Measurements from ENCODE around the gene LITAF. TPM values are rescaled to one million over a fixed set of nuclear protein-coding genes. Genes with fewer than 3 reads are reported as not detected.

LITAF gene
- total RNA-seq, 1 experiment from 2014 or later: 244 TPM

GRCh38 chr16:11554053-11554452 lies 32.7 kb downstream of the LITAF start:
- BruUV-seq (replicated peaks): no TSS peak

GRCh38 chr16:11553371-11553770 lies 33.3 kb downstream of the LITAF start:
- no TSS peak for BruUV-seq (replicated peaks)
- Histone ChIP-seq H3F3A (ENCODE audit: insufficient read depth, low read depth) (peaks cover 20% of the 10 kb centered on the region), H4K20me1 (ENCODE audit: insufficient read depth) (no peaks in the 10 kb centered on the region; the same call in 1 of the 2 replicates), H3K27ac (no peak overlapping the region), H3K4me1 (replicated peaks; ENCODE audit: insufficient read depth) (no peaks in the 10 kb centered on the region), H3K4me2 (no peak overlapping the region), H3K9me2 (ENCODE audit: insufficient read depth) (no peaks in the 10 kb centered on the region), H3K9me3 (ENCODE audit: insufficient read depth, low read depth) (peaks cover 6% of the 10 kb centered on the region; the same call in 1 of the 2 replicates), H3K27me3 (ENCODE audit: insufficient read depth, low read depth) (no peaks in the 10 kb centered on the region), H3K4me3 (no peak overlapping the region), H2AFZ (no peak overlapping the region), H3K79me2 (ENCODE audit: low read depth) (peaks cover 7% of the 10 kb centered on the region), H3K36me3 (ENCODE audit: low read depth) (peaks cover 53% of the 10 kb centered on the region)
- CTCF ChIA-PET: no interaction called here
- TF ChIP-seq EZH2 (IDR thresholded peaks at IDR 0.05; ENCODE audit: low read depth): no peak
- TF ChIP-seq CTCF (conservative IDR thresholded peaks at IDR 0.05): no peak
- POLR2A ChIA-PET (ENCODE audit: unreplicated experiment): no interaction called here
- no peak for DNase-seq
- intact Hi-C loops (cut with micrococcal nuclease; ENCODE audit: unreplicated experiment): no loop called here

More at GRCh38 chr16:11554053-11554452, 32.7 kb downstream of the LITAF start:
- H3K4me2 ChIP-seq: no peak overlapping the region
- TF ChIP-seq EZH2 (IDR thresholded peaks at IDR 0.05; ENCODE audit: low read depth): no peak
- TF ChIP-seq CTCF (conservative IDR thresholded peaks at IDR 0.05): no peak
- ChIA-PET POLR2A (ENCODE audit: unreplicated experiment) (no interaction called here), CTCF (no interaction called here)
- DNase-seq: no peak
- H2AFZ ChIP-seq: no peak overlapping the region
- peaks cover 14% of the 10 kb centered on the region for H3K79me2 ChIP-seq (ENCODE audit: low read depth)
- H3K9me2 ChIP-seq (ENCODE audit: insufficient read depth): no peaks in the 10 kb centered on the region
- no peak overlapping the region for H3K27ac ChIP-seq
- H3K36me3 ChIP-seq (ENCODE audit: low read depth): peaks cover 46% of the 10 kb centered on the region
- H3K4me1 ChIP-seq (replicated peaks; ENCODE audit: insufficient read depth): no peaks in the 10 kb centered on the region
- H4K20me1 ChIP-seq (ENCODE audit: insufficient read depth): peaks cover 1% of the 10 kb centered on the region; the same call in 1 of the 2 replicates
- H3F3A ChIP-seq (ENCODE audit: insufficient read depth, low read depth): peaks cover 17% of the 10 kb centered on the region
- intact Hi-C loops (cut with micrococcal nuclease; ENCODE audit: unreplicated experiment): no loop called here
- no peak overlapping the region for H3K4me3 ChIP-seq
- H3K9me3 ChIP-seq (ENCODE audit: insufficient read depth, low read depth): peaks cover 6% of the 10 kb centered on the region; the same call in 1 of the 2 replicates
- H3K27me3 ChIP-seq (ENCODE audit: insufficient read depth, low read depth): no peaks in the 10 kb centered on the region

- H2AFZ ChIP-seq: no peak overlapping the region
- H3K4me1 ChIP-seq (replicated peaks; ENCODE audit: insufficient read depth): no peaks in the 10 kb centered on the region
- intact Hi-C loops (cut with micrococcal nuclease; ENCODE audit: unreplicated experiment): no loop called here
- H4K20me1 ChIP-seq (ENCODE audit: insufficient read depth): no peaks in the 10 kb centered on the region; the same call in 1 of the 2 replicates
- DNase-seq: no peak
- BruUV-seq (replicated peaks): no TSS peak
- peaks cover 18% of the 10 kb centered on the region for H3F3A ChIP-seq (ENCODE audit: insufficient read depth, low read depth)
- no peak overlapping the region for H3K4me3 ChIP-seq
- TF ChIP-seq CTCF (conservative IDR thresholded peaks at IDR 0.05) (no peak), EZH2 (IDR thresholded peaks at IDR 0.05; ENCODE audit: low read depth) (no peak)
- ChIA-PET POLR2A (ENCODE audit: unreplicated experiment) (no interaction called here), CTCF (interaction anchor here (0.6 kb wide), 1 partner anchor 752 kb away, joined by 6 read pairs; no protein-coding TSS in a partner anchor)
- no peak overlapping the region for H3K27ac ChIP-seq
- H3K36me3 ChIP-seq (ENCODE audit: low read depth): peaks cover 55% of the 10 kb centered on the region
- H3K4me2 ChIP-seq: no peak overlapping the region
- no peaks in the 10 kb centered on the region for H3K9me2 ChIP-seq (ENCODE audit: insufficient read depth)
- peaks cover 6% of the 10 kb centered on the region; the same call in 1 of the 2 replicates for H3K9me3 ChIP-seq (ENCODE audit: insufficient read depth, low read depth)
- no peaks in the 10 kb centered on the region for H3K79me2 ChIP-seq (ENCODE audit: low read depth)
- no peaks in the 10 kb centered on the region for H3K27me3 ChIP-seq (ENCODE audit: insufficient read depth, low read depth)
These were observed 34.3 kb downstream of the LITAF start for GRCh38 chr16:11552440-11552839.
